ENCODE measurements around the gene NR6A1. TPM values are rescaled to one million over a fixed set of nuclear protein-coding genes. Genes with fewer than 3 reads are reported as not detected.

Gene NR6A1
- total and polyA plus RNA-seq, 5 donors, result 0.57 to 1.9 (median 0.91) TPM

GRCh38 chr9:124757616-124758015 is 13.5 kb downstream of the NR6A1 start:
- ATAC-seq, result no peak

GRCh38 chr9:124756011-124756410 is 15.1 kb downstream of the NR6A1 start:
- Histone ChIP-seq H3K9me3 (ENCODE audit: control insufficient read depth, low read length) (no peaks in the 10 kb centered on the region), H3K27me3 (ENCODE audit: control insufficient read depth, insufficient read depth) (no peaks in the 10 kb centered on the region), H3K4me3 (ENCODE audit: low read length) (no peak overlapping the region), H3K27ac (ENCODE audit: low read length) (no peak overlapping the region), H3K4me1 (ENCODE audit: control insufficient read depth, insufficient read depth, low read length) (no peaks in the 10 kb centered on the region)
- ATAC-seq (no peak), DNase-seq (no peak)
- intact Hi-C loops (cut with DNase I), result no loop called here
- 95% methylated on average over 2 of the region's 2 CpGs for WGBS

More at GRCh38 chr9:124757616-124758015, 13.5 kb downstream of the NR6A1 start:
- no peak for DNase-seq
- Histone ChIP-seq H3K9me3 (ENCODE audit: control insufficient read depth, low read length) (no peaks in the 10 kb centered on the region), H3K4me1 (ENCODE audit: control insufficient read depth, insufficient read depth, low read length) (no peaks in the 10 kb centered on the region), H3K27me3 (ENCODE audit: control insufficient read depth, insufficient read depth) (no peaks in the 10 kb centered on the region), H3K4me3 (ENCODE audit: low read length) (no peak overlapping the region), H3K27ac (ENCODE audit: low read length) (no peak overlapping the region)
- intact Hi-C loops (cut with DNase I), result no loop called here
- 25% methylated on average over 6 of the region's 6 CpGs for WGBS

- intact Hi-C loops (cut with DNase I), result no loop called here
- no peaks in the 10 kb centered on the region for H3K4me1 ChIP-seq (ENCODE audit: control insufficient read depth, insufficient read depth, low read length)
- no peaks in the 10 kb centered on the region for H3K9me3 ChIP-seq (ENCODE audit: control insufficient read depth, low read length)
- no peak for ATAC-seq
- H3K4me3 ChIP-seq (ENCODE audit: low read length), result no peak overlapping the region
- H3K27me3 ChIP-seq (ENCODE audit: control insufficient read depth, insufficient read depth), result no peaks in the 10 kb centered on the region
- WGBS, result 69% methylated on average over 3 of the region's 3 CpGs
- no peak overlapping the region for H3K27ac ChIP-seq (ENCODE audit: low read length)
- no peak for DNase-seq
These were observed 16.1 kb downstream of the NR6A1 start for GRCh38 chr9:124755061-124755460.

GRCh38 chr9:124754289-124754688 is 16.8 kb downstream of the NR6A1 start:
- H3K9me3 ChIP-seq (ENCODE audit: control insufficient read depth, low read length), result no peaks in the 10 kb centered on the region
- no peak overlapping the region for H3K27ac ChIP-seq (ENCODE audit: low read length)
- intact Hi-C loops (cut with DNase I), result no loop called here
- H3K4me1 ChIP-seq (ENCODE audit: control insufficient read depth, insufficient read depth, low read length), result no peaks in the 10 kb centered on the region
- WGBS, result 34% methylated on average over 4 of the region's 4 CpGs
- no peaks in the 10 kb centered on the region for H3K27me3 ChIP-seq (ENCODE audit: control insufficient read depth, insufficient read depth)
- no peak overlapping the region for H3K4me3 ChIP-seq (ENCODE audit: low read length)
- ATAC-seq (no peak), DNase-seq (no peak)

- no peak for DNase-seq
- Histone ChIP-seq H3K4me3 (ENCODE audit: low read length) (no peak overlapping the region), H3K9me3 (ENCODE audit: control insufficient read depth, low read length) (no peaks in the 10 kb centered on the region), H3K27ac (ENCODE audit: low read length) (no peak overlapping the region), H3K4me1 (ENCODE audit: control insufficient read depth, insufficient read depth, low read length) (no peaks in the 10 kb centered on the region), H3K27me3 (ENCODE audit: control insufficient read depth, insufficient read depth) (no peaks in the 10 kb centered on the region)
- ATAC-seq, result no peak
- intact Hi-C loops (cut with DNase I), result no loop called here
- WGBS, result 84% methylated on average over 1 of the region's 1 CpG
These were observed 18.1 kb downstream of the NR6A1 start for GRCh38 chr9:124752967-124753366.

GRCh38 chr9:124749781-124750180 is 21.3 kb downstream of the NR6A1 start:
- Histone ChIP-seq H3K4me3 (ENCODE audit: low read length) (no peak overlapping the region), H3K4me1 (ENCODE audit: control insufficient read depth, insufficient read depth, low read length) (no peaks in the 10 kb centered on the region), H3K27me3 (ENCODE audit: control insufficient read depth, insufficient read depth) (no peaks in the 10 kb centered on the region), H3K27ac (ENCODE audit: low read length) (no peak overlapping the region), H3K9me3 (ENCODE audit: control insufficient read depth, low read length) (no peaks in the 10 kb centered on the region)
- ATAC-seq (no peak), DNase-seq (no peak)
- intact Hi-C loops (cut with DNase I), result no loop called here
- WGBS, result 87% methylated on average over 2 of the region's 2 CpGs

- H3K4me1 ChIP-seq (ENCODE audit: control insufficient read depth, insufficient read depth, low read length), result no peaks in the 10 kb centered on the region
- WGBS, result 90% methylated on average over 3 of the region's 3 CpGs
- ATAC-seq, result no peak
- no peaks in the 10 kb centered on the region for H3K9me3 ChIP-seq (ENCODE audit: control insufficient read depth, low read length)
- H3K27ac ChIP-seq (ENCODE audit: low read length), result no peak overlapping the region
- no peak overlapping the region for H3K4me3 ChIP-seq (ENCODE audit: low read length)
- H3K27me3 ChIP-seq (ENCODE audit: control insufficient read depth, insufficient read depth), result no peaks in the 10 kb centered on the region
- intact Hi-C loops (cut with DNase I), result no loop called here
- no peak for DNase-seq
These were observed 21.8 kb downstream of the NR6A1 start for GRCh38 chr9:124749284-124749683.

GRCh38 chr9:124747065-124747464 is 24.0 kb downstream of the NR6A1 start:
- H3K4me1 ChIP-seq (ENCODE audit: control insufficient read depth, insufficient read depth, low read length), result no peaks in the 10 kb centered on the region
- no peak overlapping the region for H3K27ac ChIP-seq (ENCODE audit: low read length)
- DNase-seq, result no peak
- 83% methylated on average over 4 of the region's 4 CpGs for whole genome bisulfite sequencing
- H3K27me3 ChIP-seq (ENCODE audit: control insufficient read depth, insufficient read depth), result no peaks in the 10 kb centered on the region
- ATAC-seq, result no peak
- H3K9me3 ChIP-seq (ENCODE audit: control insufficient read depth, low read length), result no peaks in the 10 kb centered on the region
- intact Hi-C loops (cut with DNase I), result no loop called here
- no peak overlapping the region for H3K4me3 ChIP-seq (ENCODE audit: low read length)

- no peaks in the 10 kb centered on the region for H3K9me3 ChIP-seq (ENCODE audit: control insufficient read depth, low read length)
- whole genome bisulfite sequencing, result 83% methylated on average over 5 of the region's 5 CpGs
These were observed 27.3 kb downstream of the NR6A1 start for GRCh38 chr9:124743686-124744348.

GRCh38 chr9:124742940-124743339 is 28.2 kb downstream of the NR6A1 start:
- Histone ChIP-seq H3K27me3 (ENCODE audit: control insufficient read depth, insufficient read depth) (no peaks in the 10 kb centered on the region), H3K4me1 (ENCODE audit: control insufficient read depth, insufficient read depth, low read length) (no peaks in the 10 kb centered on the region), H3K9me3 (ENCODE audit: control insufficient read depth, low read length) (no peaks in the 10 kb centered on the region), H3K4me3 (ENCODE audit: low read length) (no peak overlapping the region), H3K27ac (ENCODE audit: low read length) (no peak overlapping the region)
- ATAC-seq, result no peak
- intact Hi-C loops (cut with DNase I), result no loop called here
- DNase-seq, result no peak

More at GRCh38 chr9:124743686-124744348, 27.3 kb downstream of the NR6A1 start:
- ATAC-seq (no peak), DNase-seq (no peak)
- H3K27ac ChIP-seq (ENCODE audit: low read length), result no peak overlapping the region
- no peaks in the 10 kb centered on the region for H3K4me1 ChIP-seq (ENCODE audit: control insufficient read depth, insufficient read depth, low read length)
- H3K27me3 ChIP-seq (ENCODE audit: control insufficient read depth, insufficient read depth), result no peaks in the 10 kb centered on the region
- no peak overlapping the region for H3K4me3 ChIP-seq (ENCODE audit: low read length)
- intact Hi-C loops (cut with DNase I), result no loop called here

GRCh38 chr9:124741662-124742061 is 29.4 kb downstream of the NR6A1 start:
- Histone ChIP-seq H3K27ac (ENCODE audit: low read length) (no peak overlapping the region), H3K27me3 (ENCODE audit: control insufficient read depth, insufficient read depth) (no peaks in the 10 kb centered on the region), H3K4me1 (ENCODE audit: control insufficient read depth, insufficient read depth, low read length) (no peaks in the 10 kb centered on the region), H3K9me3 (ENCODE audit: control insufficient read depth, low read length) (no peaks in the 10 kb centered on the region), H3K4me3 (ENCODE audit: low read length) (no peak overlapping the region)
- intact Hi-C loops (cut with DNase I), result no loop called here
- WGBS, result 56% methylated on average over 4 of the region's 4 CpGs
- DNase-seq, result no peak
- ATAC-seq, result no peak

- DNase-seq (no peak), ATAC-seq (no peak)
- Histone ChIP-seq H3K4me1 (ENCODE audit: control insufficient read depth, insufficient read depth, low read length) (no peaks in the 10 kb centered on the region), H3K4me3 (ENCODE audit: low read length) (no peak overlapping the region), H3K27ac (ENCODE audit: low read length) (no peak overlapping the region), H3K9me3 (ENCODE audit: control insufficient read depth, low read length) (no peaks in the 10 kb centered on the region), H3K27me3 (ENCODE audit: control insufficient read depth, insufficient read depth) (no peaks in the 10 kb centered on the region)
- 87% methylated on average over 4 of the region's 4 CpGs for whole genome bisulfite sequencing
- intact Hi-C loops (cut with DNase I), result no loop called here
These were observed 30.0 kb downstream of the NR6A1 start for GRCh38 chr9:124741149-124741548.

Measured in right cardiac atrium (tissue), 5 donors.